Measurements from ENCODE around the gene SHB. TPM values are rescaled to one million over a fixed set of nuclear protein-coding genes. Genes with fewer than 3 reads are reported as not detected.
A peak's percentile ranks its signal among the peaks of the same experiment; 100 is the strongest.

SHB gene
- total and polyA plus RNA-seq, 11 donors: 7.8 to 31.4 (median 21.4) TPM

DNA sequence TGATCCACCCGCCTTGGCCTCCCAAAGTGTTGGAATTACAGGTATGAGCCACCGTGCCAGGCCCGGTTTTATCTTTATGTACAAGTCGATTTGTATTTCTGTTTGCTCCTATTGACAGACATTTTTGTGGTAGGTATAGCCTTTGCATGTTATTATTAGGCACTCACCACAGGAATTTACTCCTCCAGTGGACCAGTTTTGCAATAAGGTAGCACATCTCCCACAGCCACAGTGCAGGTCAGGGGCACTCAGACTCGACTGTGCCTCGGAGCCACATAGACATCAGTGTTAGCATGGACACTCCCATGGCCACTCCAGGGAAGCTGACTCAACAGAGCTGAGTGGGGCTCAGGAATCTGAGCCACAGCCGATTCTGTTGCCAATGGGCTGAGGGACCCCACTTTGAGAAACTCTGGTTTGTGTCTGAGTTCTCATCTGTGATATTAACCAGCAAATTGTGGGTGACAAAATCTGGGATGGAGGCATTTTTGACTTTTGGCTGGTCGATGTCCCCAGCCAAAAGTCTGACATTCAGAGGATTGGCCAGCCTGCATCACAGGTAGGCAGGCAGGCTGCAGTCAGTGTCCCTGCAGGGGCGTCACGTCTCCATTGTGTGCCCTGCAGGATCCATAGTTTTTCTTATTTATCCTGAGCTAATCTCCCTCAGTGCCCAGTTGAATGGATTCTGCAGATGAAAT is 15.0 kb upstream of the SHB start:
- no peak overlapping the region for H3K4me3 ChIP-seq
- no peak for ATAC-seq
- no peaks in the 10 kb centered on the region for H3K36me3 ChIP-seq
- H3K9me3 ChIP-seq: no peaks in the 10 kb centered on the region
- peaks cover 0 to 53% (median 14%) of the 10 kb centered on the region in 12 donors for H3K4me1 ChIP-seq
- TF ChIP-seq, protein P1, sequence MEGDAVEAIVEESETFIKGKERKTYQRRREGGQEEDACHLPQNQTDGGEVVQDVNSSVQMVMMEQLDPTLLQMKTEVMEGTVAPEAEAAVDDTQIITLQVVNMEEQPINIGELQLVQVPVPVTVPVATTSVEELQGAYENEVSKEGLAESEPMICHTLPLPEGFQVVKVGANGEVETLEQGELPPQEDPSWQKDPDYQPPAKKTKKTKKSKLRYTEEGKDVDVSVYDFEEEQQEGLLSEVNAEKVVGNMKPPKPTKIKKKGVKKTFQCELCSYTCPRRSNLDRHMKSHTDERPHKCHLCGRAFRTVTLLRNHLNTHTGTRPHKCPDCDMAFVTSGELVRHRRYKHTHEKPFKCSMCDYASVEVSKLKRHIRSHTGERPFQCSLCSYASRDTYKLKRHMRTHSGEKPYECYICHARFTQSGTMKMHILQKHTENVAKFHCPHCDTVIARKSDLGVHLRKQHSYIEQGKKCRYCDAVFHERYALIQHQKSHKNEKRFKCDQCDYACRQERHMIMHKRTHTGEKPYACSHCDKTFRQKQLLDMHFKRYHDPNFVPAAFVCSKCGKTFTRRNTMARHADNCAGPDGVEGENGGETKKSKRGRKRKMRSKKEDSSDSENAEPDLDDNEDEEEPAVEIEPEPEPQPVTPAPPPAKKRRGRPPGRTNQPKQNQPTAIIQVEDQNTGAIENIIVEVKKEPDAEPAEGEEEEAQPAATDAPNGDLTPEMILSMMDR (IDR thresholded peaks at IDR 0.05): no peak
- no peak for TF ChIP-seq POLR2A (IDR thresholded peaks at IDR 0.05)
- no peaks in the 10 kb centered on the region for H3K27me3 ChIP-seq
- DNase-seq: no peak
- 89 to 95% (median 93%) methylated on average over 9 to 10 of the region's 10 CpGs for WGBS, 4 donors
- peak overlapping the region in 2 of 12 donors; percentile 2 to 12 for H3K27ac ChIP-seq
- intact Hi-C loops (cut with DNase I): loop anchor here in 4 of 10 donors (2.0 to 10.0 kb wide), 5 partner anchors 81 to 321 kb away; no protein-coding TSS in a partner anchor

DNA sequence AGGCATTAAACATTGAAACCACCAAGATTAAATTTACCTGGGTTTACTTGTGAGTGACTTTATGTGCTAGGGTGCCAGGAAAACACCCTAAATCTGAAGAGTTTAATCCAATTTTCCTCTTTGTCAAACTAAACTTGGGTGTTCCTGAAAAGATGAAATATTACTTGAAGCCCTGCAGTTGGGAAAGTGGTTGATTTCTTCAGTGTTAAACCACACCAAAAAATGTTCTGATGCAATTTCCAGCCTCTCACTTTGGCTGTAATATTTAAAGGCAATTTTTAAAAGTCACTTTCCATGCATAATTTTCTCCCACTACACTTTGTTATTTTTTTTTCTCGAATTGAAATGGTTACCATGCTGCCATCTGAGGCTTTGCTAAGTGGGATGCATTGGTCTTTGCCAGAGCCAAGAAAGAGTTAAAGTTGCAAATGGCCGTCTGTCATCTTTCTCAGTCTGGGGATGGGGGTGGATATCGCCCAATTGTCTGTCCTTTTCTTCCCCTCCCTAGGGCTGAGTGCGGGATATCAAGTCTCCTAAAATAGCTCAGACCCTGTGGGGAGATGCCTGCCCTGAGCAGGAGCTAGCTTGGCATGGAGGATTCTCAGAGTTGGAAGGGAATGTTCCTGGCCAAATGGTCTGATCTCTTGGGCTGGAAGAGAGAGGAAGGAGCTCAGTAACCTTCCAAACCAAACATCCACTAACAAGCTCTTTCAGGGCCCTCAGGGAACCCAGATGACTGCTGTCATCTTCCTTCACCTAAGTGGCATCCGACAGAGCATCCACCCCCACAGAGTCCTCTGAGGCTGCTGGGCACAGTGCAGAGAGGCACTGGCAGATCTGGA is 13.6 kb upstream of the SHB start:
- DNase-seq (peak in 1 of 5 donors; percentile 34), ATAC-seq (peak; percentile 78 to 90 (median 89))
- 24 to 33% (median 26%) methylated on average over 5 of the region's 5 CpGs for WGBS, 4 donors
- no peak for TF ChIP-seq POLR2A (IDR thresholded peaks at IDR 0.05)
- TF ChIP-seq, protein P1 (IDR thresholded peaks at IDR 0.05): no peak
- Histone ChIP-seq H3K4me1 (peaks cover 0 to 49% (median 10%) of the 10 kb centered on the region in 12 donors), H3K36me3 (no peaks in the 10 kb centered on the region), H3K27me3 (no peaks in the 10 kb centered on the region), H3K4me3 (no peak overlapping the region), H3K9me3 (no peaks in the 10 kb centered on the region), H3K27ac (peak overlapping the region in 7 of 12 donors; percentile 2 to 53 (median 38))
- intact Hi-C loops (cut with DNase I): loop anchor here in 4 of 10 donors (2.0 to 10.0 kb wide), 5 partner anchors 82 to 322 kb away; no protein-coding TSS in a partner anchor

DNA sequence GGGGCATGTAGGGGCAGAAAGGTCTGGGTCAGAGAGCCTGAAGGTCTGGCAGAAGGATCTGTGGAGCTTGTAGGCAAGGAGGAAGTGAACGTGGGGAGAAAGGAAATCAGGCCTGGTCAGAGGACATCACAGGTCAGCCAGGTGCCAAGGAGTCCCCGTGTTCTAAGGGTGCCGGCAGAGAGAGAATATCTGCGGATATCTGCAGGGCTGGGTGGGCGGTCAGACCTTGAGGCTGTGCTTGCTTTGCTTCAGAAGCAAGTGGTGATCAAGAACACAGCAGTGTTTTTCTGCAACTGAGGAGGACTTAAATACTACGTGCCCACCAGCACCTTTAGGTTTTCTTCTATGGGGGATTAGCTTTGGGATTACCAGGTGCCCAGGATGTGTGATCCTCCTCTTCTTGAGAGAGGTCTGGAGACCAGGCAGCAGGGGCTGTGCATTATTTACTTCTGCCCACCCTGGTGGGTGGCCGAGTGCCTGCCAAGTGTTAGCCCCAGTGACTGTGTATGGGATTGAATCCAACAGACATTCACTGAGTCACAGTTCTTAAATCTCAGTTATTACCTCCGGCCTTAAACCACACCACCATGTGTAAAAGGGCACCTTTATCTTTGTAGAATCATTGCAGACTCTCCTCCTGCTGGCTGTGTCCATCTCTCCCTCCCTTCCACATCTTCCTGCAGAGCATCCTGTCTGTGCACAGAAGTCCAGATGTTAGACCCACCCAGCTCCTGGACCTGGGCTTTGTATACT is 12.5 kb upstream of the SHB start:
- Histone ChIP-seq H3K27me3 (no peaks in the 10 kb centered on the region), H3K4me1 (peaks cover 0 to 49% (median 10%) of the 10 kb centered on the region in 12 donors), H3K4me3 (no peak overlapping the region), H3K27ac (no peak overlapping the region), H3K36me3 (no peaks in the 10 kb centered on the region), H3K9me3 (no peaks in the 10 kb centered on the region)
- DNase-seq (no peak), ATAC-seq (no peak)
- WGBS, 4 donors: 66 to 80% (median 76%) methylated on average over 8 of the region's 8 CpGs
- TF ChIP-seq POLR2A (IDR thresholded peaks at IDR 0.05): no peak
- TF ChIP-seq, protein P1 (IDR thresholded peaks at IDR 0.05): no peak
- intact Hi-C loops (cut with DNase I): loop anchor here in 4 of 10 donors (2.0 to 10.0 kb wide), 5 partner anchors 83 to 323 kb away; no protein-coding TSS in a partner anchor
